Activated T-helper 2 cell treated with anti-CD3 and anti-CD28 coated beads, Interferon-gamma antibody, Interleukin-2, Interleukin-4, amounts not matched to agents 10 μg/mL and 5 μg/mL and 100 μg/mL, durations not matched to agents 14 hours and 24 hours and 36 hours (primary cell): ENCODE measurements around the gene WDR49. TPM values are rescaled to one million over a fixed set of nuclear protein-coding genes. Genes with fewer than 3 reads are reported as not detected.
"Not testable (repeated sequence)": the region's sequence is repeated elsewhere in the genome, so short reads cannot be mapped to it uniquely, and the experiment has no call there.

Experiments
- DNase-seq: peaks from one replicate; pipeline ENCODE4 v3.0.0; 2021; ENCODE audit warnings: low spot score
- H3K27ac Mint-ChIP-seq: one replicate; pipeline ENCODE4 v1.8.0; 2021; ENCODE audit warnings: mixed read lengths
- H3K27me3 Mint-ChIP-seq: one replicate; pipeline ENCODE4 v1.8.0; 2021; ENCODE audit warnings: low read depth, mixed read lengths
- H3K36me3 Mint-ChIP-seq: one replicate; pipeline ENCODE4 v1.8.0; 2021; ENCODE audit warnings: low read depth, mixed read lengths
- H3K4me1 Mint-ChIP-seq: one replicate; pipeline ENCODE4 v1.8.0; 2021; ENCODE audit warnings: low read depth, mixed read lengths
- H3K4me3 Mint-ChIP-seq: one replicate; pipeline ENCODE4 v1.8.0; 2021; ENCODE audit warnings: low read depth, mild to moderate bottlenecking, moderate library complexity, mixed read lengths
- H3K9me3 Mint-ChIP-seq: one replicate; pipeline ENCODE4 v1.8.0; 2021; ENCODE audit warnings: mixed read lengths
- intact Hi-C: fragments of 100-400 bp; cut with micrococcal nuclease; formaldehyde crosslinking; loops from one replicate; pipeline ENCODE4 v1.15.1; 2023
- total RNA-seq: library from RNA; stranded (reverse); gene quantifications from 2 replicates; pipeline ENCODE4 v1.2.3, GENCODE V29; 2022

The WDR49 gene
- total RNA-seq, 1 donor from 2014 or later, result not detected

DNA sequence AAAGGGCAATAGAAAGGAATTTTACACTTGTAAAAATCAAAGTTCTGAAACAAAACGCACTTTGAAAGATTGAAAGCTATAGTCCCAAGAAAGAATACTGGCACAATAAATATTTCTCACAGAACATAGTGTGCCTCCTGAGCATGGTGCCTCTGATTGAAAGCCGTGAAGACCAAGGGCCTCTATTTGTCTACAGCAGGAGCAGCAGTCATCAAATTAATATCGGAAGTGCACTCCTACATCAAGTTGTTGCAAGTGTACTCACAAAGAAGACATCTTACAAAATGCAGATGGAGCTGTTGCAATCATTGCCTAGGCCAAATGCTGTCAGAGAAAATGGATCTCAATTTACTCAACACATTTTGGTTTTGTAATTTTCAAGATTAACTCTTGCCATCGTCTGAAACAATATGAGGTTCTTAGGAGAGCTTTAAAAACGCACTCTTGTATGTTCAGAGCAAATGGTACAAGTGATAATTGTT, 9.2 kb upstream of the WDR49 start:
- no peaks in the 10 kb centered on the region for H3K4me1 Mint-ChIP-seq
- intact Hi-C loops, result no loop called here
- no peaks in the 10 kb centered on the region for H3K36me3 Mint-ChIP-seq
- no peak overlapping the region for H3K27ac Mint-ChIP-seq
- H3K27me3 Mint-ChIP-seq, result no peaks in the 10 kb centered on the region
- DNase-seq, result no peak
- no peaks in the 10 kb centered on the region for H3K9me3 Mint-ChIP-seq
- no peak overlapping the region for H3K4me3 Mint-ChIP-seq

DNA sequence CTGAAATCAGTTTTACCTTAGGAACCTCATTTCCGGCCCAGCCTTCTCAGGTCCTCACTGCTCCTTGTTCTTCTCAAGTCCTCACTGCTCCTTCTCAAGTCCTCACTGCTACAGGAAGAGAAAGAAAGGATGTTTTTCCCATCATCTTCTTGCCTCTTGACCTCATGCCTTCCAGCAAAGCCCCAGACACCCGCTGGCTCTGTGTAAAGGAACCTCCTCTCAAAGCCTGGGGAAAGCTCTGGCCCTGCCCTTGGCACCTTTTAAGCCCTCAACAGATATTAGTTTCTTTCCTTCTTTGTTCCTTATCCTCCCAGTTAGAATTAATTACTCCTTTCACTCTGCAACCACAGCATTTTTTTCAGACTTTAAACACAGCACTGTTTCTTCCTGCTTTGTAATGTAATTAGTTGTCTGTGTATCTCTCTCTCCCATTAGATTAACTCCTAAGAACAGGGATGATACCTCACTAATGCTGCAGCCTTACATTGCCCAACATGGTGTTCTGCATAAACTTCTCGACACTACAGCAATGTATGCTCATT, 4.0 kb upstream of the WDR49 start:
- H3K27ac Mint-ChIP-seq, result no peak overlapping the region
- intact Hi-C loops, result no loop called here
- no peaks in the 10 kb centered on the region for H3K9me3 Mint-ChIP-seq

DNA sequence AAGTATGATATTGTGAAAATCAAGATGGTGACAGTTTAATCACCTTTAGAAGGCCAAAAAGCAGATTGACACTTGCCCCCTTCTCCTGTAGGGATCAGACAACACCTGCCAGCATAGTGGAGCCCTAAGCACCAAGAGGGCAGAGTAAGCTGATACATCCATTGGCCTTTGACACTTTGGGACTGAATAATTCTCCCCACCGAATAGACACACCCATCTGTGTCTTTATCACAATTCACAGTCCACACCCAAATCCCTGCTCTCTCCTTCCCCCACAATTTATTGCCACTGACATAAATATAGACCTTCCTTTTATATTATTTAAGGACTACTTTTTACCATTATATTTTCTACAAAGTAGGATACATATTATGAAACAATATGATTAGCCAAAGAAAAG, 3.1 kb upstream of the WDR49 start:
- H3K4me1 Mint-ChIP-seq, result no peaks in the 10 kb centered on the region
- no peak overlapping the region for H3K4me3 Mint-ChIP-seq
- no peaks in the 10 kb centered on the region for H3K27me3 Mint-ChIP-seq
- DNase-seq, result no peak
- intact Hi-C loops, result no loop called here
- no peaks in the 10 kb centered on the region for H3K36me3 Mint-ChIP-seq
- no peaks in the 10 kb centered on the region for H3K9me3 Mint-ChIP-seq
- no peak overlapping the region for H3K27ac Mint-ChIP-seq

More for the DNA sequence above, 4.0 kb upstream of the WDR49 start:
- H3K4me1 Mint-ChIP-seq, result no peaks in the 10 kb centered on the region
- no peak overlapping the region for H3K4me3 Mint-ChIP-seq
- no peaks in the 10 kb centered on the region for H3K36me3 Mint-ChIP-seq
- no peaks in the 10 kb centered on the region for H3K27me3 Mint-ChIP-seq
- DNase-seq, result no peak

DNA sequence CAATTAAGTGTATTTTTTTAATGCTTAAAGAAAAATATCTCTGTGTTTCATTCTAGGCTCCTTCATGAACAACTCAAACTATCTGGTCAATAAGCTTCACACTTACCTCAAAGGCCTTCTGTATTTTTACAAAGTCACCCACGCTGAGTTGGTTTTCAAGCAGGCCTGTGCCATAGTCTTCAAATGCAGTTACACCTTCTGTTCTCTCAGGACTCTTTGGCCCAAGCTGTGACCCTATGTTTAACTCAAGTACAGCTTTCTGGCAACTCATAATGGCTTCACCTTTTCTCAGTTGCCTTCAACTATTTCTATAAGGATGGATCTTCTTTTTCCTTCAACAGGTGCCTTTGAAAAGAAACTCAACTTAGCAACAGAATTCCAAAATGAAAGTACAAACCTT, 587 bp downstream of the WDR49 start:
- no peak overlapping the region for H3K4me3 Mint-ChIP-seq
- H3K27ac Mint-ChIP-seq, result no peak overlapping the region
- DNase-seq, result no peak

DNA sequence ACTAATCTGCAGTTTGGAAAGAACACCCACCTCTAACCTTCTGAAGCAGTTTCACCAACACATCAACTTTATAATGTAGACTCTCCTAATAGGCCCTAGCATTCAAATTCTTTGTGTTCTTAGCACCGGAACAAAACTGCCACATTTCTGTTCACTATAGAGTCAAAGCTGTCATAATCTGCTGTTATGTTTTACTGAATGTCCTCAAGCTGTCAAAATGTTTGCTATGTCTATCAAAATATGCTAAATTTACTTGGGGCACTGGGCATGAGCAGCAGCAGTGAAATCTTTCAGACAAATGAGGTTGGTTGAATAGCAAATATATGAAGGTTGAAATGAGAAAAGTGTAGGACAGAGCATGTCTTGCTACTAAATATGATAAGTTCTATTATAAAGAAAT, 1.9 kb downstream of the WDR49 start:
- intact Hi-C loops, result no loop called here
- Mint-ChIP-seq H3K27me3 (no peaks in the 10 kb centered on the region), H3K9me3 (no peaks in the 10 kb centered on the region), H3K4me3 (no peak overlapping the region), H3K36me3 (no peaks in the 10 kb centered on the region), H3K4me1 (peaks cover 2% of the 10 kb centered on the region), H3K27ac (no peak overlapping the region)
- DNase-seq, result no peak

More for the DNA sequence above, 587 bp downstream of the WDR49 start:
- Mint-ChIP-seq H3K27me3 (no peaks in the 10 kb centered on the region), H3K9me3 (no peaks in the 10 kb centered on the region), H3K4me1 (peaks cover 2% of the 10 kb centered on the region), H3K36me3 (no peaks in the 10 kb centered on the region)
- intact Hi-C loops, result no loop called here

DNA sequence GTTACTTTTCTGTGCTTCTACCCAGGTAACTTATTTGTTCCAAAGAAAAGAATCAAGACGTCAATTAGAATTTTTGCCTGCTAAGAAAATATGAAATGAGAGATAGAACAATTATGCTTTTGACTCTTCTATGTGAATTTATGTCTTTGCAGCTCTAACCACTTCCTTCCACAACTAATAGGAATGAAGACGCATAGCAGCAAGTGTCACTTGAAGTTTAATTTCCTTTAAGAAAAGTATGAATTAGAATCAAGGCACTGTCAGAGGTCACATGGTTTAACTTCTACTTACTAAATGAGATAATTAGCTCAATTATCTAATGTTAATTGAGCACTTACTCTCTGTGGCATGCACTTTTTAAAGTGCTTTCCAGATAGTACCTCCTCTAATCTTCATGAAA, 3.3 kb downstream of the WDR49 start:
- peaks cover 2% of the 10 kb centered on the region for H3K9me3 Mint-ChIP-seq
- H3K36me3 Mint-ChIP-seq, result no peaks in the 10 kb centered on the region
- H3K27me3 Mint-ChIP-seq, result no peaks in the 10 kb centered on the region
- no peak overlapping the region for H3K27ac Mint-ChIP-seq
- no peak for DNase-seq
- intact Hi-C loops, result no loop called here
- no peak overlapping the region for H3K4me3 Mint-ChIP-seq
- H3K4me1 Mint-ChIP-seq, result peaks cover 2% of the 10 kb centered on the region

DNA sequence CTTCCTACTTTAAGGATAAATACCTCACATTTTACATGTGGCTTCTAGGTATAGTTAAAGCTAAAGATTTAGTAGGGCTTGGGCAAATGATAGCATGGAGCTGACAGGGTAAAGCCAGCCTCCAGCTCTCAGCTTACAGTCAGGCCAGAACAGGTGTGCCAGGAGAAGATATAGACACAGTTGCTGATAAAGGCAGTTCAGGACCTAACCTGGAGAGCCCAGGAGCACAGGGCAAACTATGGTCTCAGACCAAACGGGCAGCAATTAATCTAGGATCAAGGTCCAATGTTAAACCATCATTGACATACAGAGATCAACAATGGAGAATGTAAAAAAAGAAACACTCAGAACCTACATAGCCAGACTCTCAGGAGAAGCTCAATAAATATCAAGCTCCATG, 4.0 kb downstream of the WDR49 start:
- Mint-ChIP-seq H3K4me3 (no peak overlapping the region), H3K27ac (no peak overlapping the region), H3K27me3 (no peaks in the 10 kb centered on the region), H3K4me1 (peaks cover 2% of the 10 kb centered on the region), H3K36me3 (no peaks in the 10 kb centered on the region), H3K9me3 (peaks cover 3% of the 10 kb centered on the region)
- DNase-seq, result no peak
- intact Hi-C loops, result no loop called here

DNA sequence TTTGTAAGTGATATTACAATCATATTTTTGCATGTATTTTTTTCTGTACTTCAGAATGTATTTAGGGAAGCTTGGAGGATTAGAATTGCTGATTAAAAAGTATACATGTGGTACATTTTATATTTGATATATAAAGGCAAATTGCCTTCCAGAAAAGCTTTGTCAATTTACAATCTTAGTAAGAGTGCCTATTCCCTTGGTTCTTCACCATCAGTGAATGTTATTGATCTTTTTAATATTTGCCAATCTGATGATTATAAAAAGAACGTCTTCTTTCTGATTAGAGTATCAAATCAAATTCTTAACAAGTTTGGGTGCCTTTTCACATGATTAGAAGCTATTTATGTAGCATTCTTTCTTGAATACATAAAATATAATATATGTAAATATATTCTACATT, 9.1 kb downstream of the WDR49 start:
- intact Hi-C loops, result no loop called here
- H3K27ac Mint-ChIP-seq, result no peak overlapping the region
- H3K9me3 Mint-ChIP-seq, result peaks cover 3% of the 10 kb centered on the region
- no peak for DNase-seq
- H3K27me3 Mint-ChIP-seq, result no peaks in the 10 kb centered on the region
- H3K4me1 Mint-ChIP-seq, result no peaks in the 10 kb centered on the region
- H3K4me3 Mint-ChIP-seq, result no peak overlapping the region
- no peaks in the 10 kb centered on the region for H3K36me3 Mint-ChIP-seq

DNA sequence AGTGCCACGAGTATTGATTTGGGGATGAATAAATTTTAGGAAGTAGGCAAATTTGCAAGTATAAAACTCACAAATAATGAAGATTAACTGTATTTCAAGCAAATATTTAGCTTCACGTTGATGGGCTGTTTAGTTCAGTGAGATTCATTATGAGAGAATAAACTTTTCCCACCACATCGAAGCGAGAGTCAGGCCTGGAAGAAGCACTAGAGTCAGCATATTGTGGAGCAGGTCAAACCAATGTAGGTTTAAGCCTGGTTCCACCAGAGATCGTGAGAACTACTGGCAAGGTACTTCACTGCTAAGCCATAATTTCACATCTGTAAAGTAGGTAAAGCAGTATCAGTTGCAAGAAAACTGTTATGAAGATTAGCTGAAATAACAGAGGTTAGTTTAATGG, 22.3 kb downstream of the WDR49 start:
- Mint-ChIP-seq H3K9me3 (no peaks in the 10 kb centered on the region), H3K27ac (no peak overlapping the region), H3K27me3 (no peaks in the 10 kb centered on the region), H3K36me3 (no peaks in the 10 kb centered on the region), H3K4me1 (no peaks in the 10 kb centered on the region), H3K4me3 (no peak overlapping the region)
- no peak for DNase-seq
- intact Hi-C loops, result no loop called here

DNA sequence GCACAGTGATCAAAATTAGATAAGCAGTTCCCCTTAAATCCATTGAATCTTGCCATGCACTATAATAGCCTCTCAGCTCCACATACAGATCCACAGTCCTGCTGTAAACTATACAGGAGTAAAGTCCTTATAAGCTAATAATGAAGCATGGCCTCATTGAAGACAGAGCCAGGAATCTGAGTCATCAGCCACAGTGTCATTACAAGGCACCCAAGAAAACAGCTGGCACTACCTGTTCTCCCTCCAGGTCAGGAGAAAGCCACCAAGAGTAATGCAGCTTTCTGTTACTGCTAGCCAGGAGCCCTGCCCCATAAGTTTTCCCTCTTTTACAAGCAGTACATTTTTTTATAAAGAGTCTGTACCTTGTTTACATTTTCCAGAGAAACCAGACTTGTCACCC, 27.3 kb downstream of the WDR49 start:
- H3K4me1 Mint-ChIP-seq, result no peaks in the 10 kb centered on the region
- no peak overlapping the region for H3K27ac Mint-ChIP-seq
- intact Hi-C loops, result no loop called here
- H3K4me3 Mint-ChIP-seq, result no peak overlapping the region
- H3K9me3 Mint-ChIP-seq, result no peaks in the 10 kb centered on the region
- no peaks in the 10 kb centered on the region for H3K36me3 Mint-ChIP-seq
- no peak for DNase-seq
- H3K27me3 Mint-ChIP-seq, result no peaks in the 10 kb centered on the region

DNA sequence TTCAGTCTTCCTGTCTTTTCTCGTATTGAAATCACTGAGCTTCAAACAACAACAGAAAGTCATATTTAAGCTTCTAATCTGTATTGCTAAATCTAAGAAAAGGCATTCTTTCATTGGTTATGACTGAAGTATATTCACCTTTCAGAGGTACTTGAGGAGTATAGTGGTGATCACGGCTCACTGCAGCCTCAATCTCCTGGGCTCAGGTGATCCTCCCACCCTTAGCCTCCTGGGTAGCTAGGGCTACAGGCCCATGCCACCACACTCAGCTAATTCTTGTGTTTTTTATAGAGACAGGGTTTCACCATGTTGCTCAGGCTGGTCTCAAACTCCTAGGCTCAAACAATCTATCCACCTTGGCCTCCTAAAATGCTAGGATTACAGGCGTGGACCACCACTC, 38.7 kb downstream of the WDR49 start:
- no peak for DNase-seq
- no peak overlapping the region for H3K4me3 Mint-ChIP-seq
- intact Hi-C loops, result no loop called here
- H3K27ac Mint-ChIP-seq, result no peak overlapping the region
- H3K9me3 Mint-ChIP-seq, result no peaks in the 10 kb centered on the region
- H3K36me3 Mint-ChIP-seq, result no peaks in the 10 kb centered on the region
- no peaks in the 10 kb centered on the region for H3K27me3 Mint-ChIP-seq
- H3K4me1 Mint-ChIP-seq, result no peaks in the 10 kb centered on the region

DNA sequence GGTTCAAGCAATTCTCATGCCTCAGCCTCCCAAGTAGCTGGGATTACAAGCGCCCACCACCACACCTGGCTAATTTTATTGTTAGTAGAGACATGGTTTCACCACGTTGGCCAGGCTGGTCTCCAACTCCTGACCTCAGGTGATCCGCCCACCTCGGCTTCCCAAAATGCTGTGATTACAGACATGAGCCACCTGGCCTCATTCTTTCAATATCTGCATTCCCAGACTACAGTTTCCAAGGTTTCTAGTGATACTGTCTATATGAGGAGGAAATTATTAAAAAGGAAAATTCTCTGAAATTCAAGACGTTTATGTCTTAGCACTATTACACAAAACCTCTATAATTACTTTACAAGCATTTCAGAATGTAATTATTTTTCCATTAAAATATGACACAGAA, 39.5 kb downstream of the WDR49 start:
- H3K9me3 Mint-ChIP-seq, DNase-seq, H3K4me3 Mint-ChIP-seq, H3K27me3 Mint-ChIP-seq, intact Hi-C loops, H3K36me3 Mint-ChIP-seq, H3K27ac Mint-ChIP-seq, H3K4me1 Mint-ChIP-seq: not testable (repeated sequence)

DNA sequence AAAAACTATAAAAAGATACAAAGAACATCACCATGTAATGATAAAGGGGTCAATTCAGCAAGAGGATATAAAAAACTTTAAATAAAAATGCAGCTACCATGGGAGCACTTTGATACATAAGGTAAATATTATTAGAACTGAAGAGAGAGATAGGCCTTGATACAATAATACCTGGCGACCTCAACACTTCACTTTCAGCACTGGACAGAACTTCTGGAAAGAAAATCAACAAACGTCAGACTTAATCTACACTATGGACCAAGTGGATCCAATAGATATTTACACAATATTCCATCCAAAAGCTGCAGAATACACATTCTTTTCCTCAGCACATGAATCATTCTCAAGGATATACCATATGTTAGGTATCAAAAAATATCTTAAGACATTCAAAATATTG, 42.0 kb downstream of the WDR49 start:
- no peak for DNase-seq
- Mint-ChIP-seq H3K4me3 (no peak overlapping the region), H3K9me3 (no peaks in the 10 kb centered on the region), H3K27me3 (no peaks in the 10 kb centered on the region), H3K36me3 (no peaks in the 10 kb centered on the region), H3K4me1 (no peaks in the 10 kb centered on the region), H3K27ac (no peak overlapping the region)
- intact Hi-C loops, result no loop called here

DNA sequence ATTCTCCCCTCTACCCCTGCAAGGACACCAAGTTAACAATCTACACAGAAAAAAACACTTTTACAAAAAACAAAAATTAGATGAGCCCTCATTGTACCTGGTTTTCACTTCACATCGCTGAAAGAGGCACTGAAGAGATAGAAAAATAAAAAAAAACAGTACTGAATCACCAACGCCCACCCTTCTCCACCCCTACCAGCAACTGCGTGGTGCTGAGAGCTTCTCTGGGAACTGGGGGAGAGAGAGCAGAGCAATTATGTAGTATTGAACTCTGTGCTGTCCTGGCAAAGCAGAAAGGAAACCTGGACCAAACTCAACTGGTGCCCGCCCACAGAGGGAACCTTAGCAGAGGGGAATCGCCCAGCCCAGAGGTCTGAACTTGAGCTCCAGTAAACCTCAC, 44.6 kb downstream of the WDR49 start:
- Mint-ChIP-seq H3K27ac (no peak overlapping the region), H3K4me3 (no peak overlapping the region), H3K36me3 (no peaks in the 10 kb centered on the region), H3K9me3 (no peaks in the 10 kb centered on the region), H3K27me3 (no peaks in the 10 kb centered on the region), H3K4me1 (no peaks in the 10 kb centered on the region)
- no peak for DNase-seq
- intact Hi-C loops, result no loop called here
